SK-N-MC (cell line): Measurements from ENCODE around the gene TAF11L9.
"Not testable (repeated sequence)": the region's sequence is repeated elsewhere in the genome, so short reads cannot be mapped to it uniquely, and the experiment has no call there.

ENCODE experiments used
- DNase-seq: peaks from one replicate; pipeline ENCODE4 v3.0.0-alpha.2; 2011; ENCODE audit warnings: low read depth, low spot score
- H3K27ac ChIP-seq: fragments of 200-600 bp; sonication (generic); 2 replicates; pipeline ENCODE4 v1.5.1; 2016; ENCODE audit warnings: mixed run types
- H3K36me3 ChIP-seq: fragments of 200-600 bp; sonication (generic); 2 replicates; pipeline ENCODE4 v1.6.1; 2017; ENCODE audit warnings: antibody characterized with exemption, low read length, mixed read lengths; ENCODE audit not compliant: insufficient read depth
- H3K4me3 ChIP-seq: fragments of 200-600 bp; sonication (generic); 2 replicates; pipeline ENCODE4 v1.5.1; 2016
- H3K9ac ChIP-seq: fragments of 200-600 bp; sonication (generic); 2 replicates; pipeline ENCODE4 v1.8.0; 2017; ENCODE audit warnings: mixed run types, mixed read lengths; ENCODE audit not compliant: insufficient read length
- H3K9me3 ChIP-seq: fragments of 200-600 bp; sonication (generic); 2 replicates; pipeline ENCODE4 v1.6.1; 2017; ENCODE audit warnings: low read depth, mild to moderate bottlenecking, antibody characterized with exemption, low read length, moderate library complexity, mixed read lengths
- EZH2 ChIP-seq: fragments of 200-600 bp; sonication (generic); IDR thresholded peaks from one replicate; pipeline ENCODE4 v1.6.1; 2017; ENCODE audit warnings: antibody characterized with exemption
- FOXP2 ChIP-seq: optimal IDR thresholded peaks from 2 replicates; pipeline ENCODE3; 2011; ENCODE audit warnings: mild to moderate bottlenecking, moderate library complexity; ENCODE audit not compliant: insufficient read depth; ENCODE audit errors: extremely low read length, control extremely low read depth
- POLR2AphosphoS5 ChIP-seq: IDR thresholded peaks from 2 replicates; pipeline ENCODE4 v1.6.1; 2012; ENCODE audit warnings: mild to moderate bottlenecking, low read depth, low read length, borderline replicate concordance

The TAF11L9 gene

GRCh38 chr5:17594255-17594654 is at the start of gene TAF11L9:
TAF11L9 (minus strand) TSS chr5:17594394.
- not testable (repeated sequence) for DNase-seq, H3K27ac ChIP-seq, H3K4me3 ChIP-seq, H3K36me3 ChIP-seq, H3K9ac ChIP-seq, H3K9me3 ChIP-seq

- no peak within 1 kb of the TSS for H3K27ac ChIP-seq
These were observed 40.0 kb upstream of the TAF11L9 start, which contains the start of gene TAF11L14 for GRCh38 chr5:17634160-17634559. TAF11L14 (plus strand) TSS chr5:17634460.

GRCh38 chr5:17631788-17632187 is 37.6 kb upstream of the TAF11L9 start, which contains the start of gene TAF11L13:
TAF11L13 (plus strand) TSS chr5:17632088.
- H3K27ac ChIP-seq, H3K36me3 ChIP-seq, H3K9ac ChIP-seq, DNase-seq, H3K4me3 ChIP-seq, H3K9me3 ChIP-seq: not testable (repeated sequence)

More at GRCh38 chr5:17634160-17634559, 40.0 kb upstream of the TAF11L9 start, which contains the start of gene TAF11L14:
- no peak within 1 kb of the TSS for H3K4me3 ChIP-seq
- H3K9ac ChIP-seq: no peak within 1 kb of the TSS
- no peaks in the 10 kb centered on the region for H3K9me3 ChIP-seq
- no peaks in the 10 kb centered on the region for H3K36me3 ChIP-seq
- TF ChIP-seq EZH2: no peak
- TF ChIP-seq POLR2AphosphoS5: no peak
- TF ChIP-seq FOXP2: no peak
- no peak for DNase-seq

DNA sequence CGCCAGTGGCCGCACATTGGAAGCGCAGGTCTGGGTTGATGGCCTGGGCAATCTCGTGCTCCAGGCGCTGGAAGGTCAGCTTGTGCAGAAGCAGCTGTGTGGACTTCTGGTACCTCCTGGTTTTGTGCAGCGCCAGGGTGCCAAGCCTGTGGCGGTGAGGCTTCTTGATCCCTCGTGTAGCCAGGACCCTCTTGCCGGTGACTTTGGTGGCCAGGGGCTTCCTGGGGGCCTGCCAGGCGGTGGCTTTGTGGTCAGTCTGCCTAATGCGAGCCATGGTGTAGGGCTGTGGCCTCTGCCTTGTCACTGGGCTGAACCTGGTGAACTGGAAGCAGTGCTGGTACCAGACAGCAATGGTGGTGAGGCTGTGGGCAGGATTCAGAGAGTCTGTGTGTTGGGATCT is 31.5 kb upstream of the TAF11L9 start:
- Histone ChIP-seq H3K36me3 (no peaks in the 10 kb centered on the region), H3K9ac (no peak overlapping the region), H3K4me3 (no peak overlapping the region), H3K9me3 (no peaks in the 10 kb centered on the region), H3K27ac (no peak overlapping the region)
- TF ChIP-seq EZH2: no peak
- TF ChIP-seq POLR2AphosphoS5: no peak
- no peak for TF ChIP-seq FOXP2
- no peak for DNase-seq

DNA sequence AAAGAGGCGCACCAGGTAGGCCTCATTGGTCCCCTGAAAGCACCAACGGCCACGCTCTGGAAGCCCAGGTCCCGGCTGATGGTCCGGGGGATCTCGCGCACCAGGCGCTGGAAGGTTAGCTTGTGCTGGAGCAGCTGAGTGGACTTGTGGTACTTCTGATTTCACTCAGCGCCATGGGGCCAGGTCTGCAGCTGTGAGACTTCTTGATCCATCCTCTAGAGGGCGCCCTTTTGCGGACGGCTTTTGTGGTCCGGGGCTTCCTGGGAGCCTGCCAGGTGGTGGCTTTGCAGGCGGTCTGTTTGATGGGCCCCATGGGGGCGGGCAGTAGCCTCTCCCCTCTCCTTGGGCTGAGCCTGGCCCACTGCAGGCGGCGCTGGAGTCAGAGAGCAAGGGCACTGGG is 26.4 kb upstream of the TAF11L9 start:
- DNase-seq: no peak
- Histone ChIP-seq H3K9me3 (no peaks in the 10 kb centered on the region), H3K27ac (no peak overlapping the region), H3K36me3 (no peaks in the 10 kb centered on the region), H3K4me3 (no peak overlapping the region), H3K9ac (no peak overlapping the region)
- TF ChIP-seq POLR2AphosphoS5: no peak
- TF ChIP-seq EZH2: no peak
- TF ChIP-seq FOXP2: no peak

- no peak for DNase-seq
These were observed 25.2 kb upstream of the TAF11L9 start for GRCh38 chr5:17619354-17619753.

GRCh38 chr5:17614872-17615605 is 20.8 kb upstream of the TAF11L9 start:
- H3K4me3 ChIP-seq: no peak overlapping the region
- H3K27ac ChIP-seq: no peak overlapping the region
- no peaks in the 10 kb centered on the region for H3K9me3 ChIP-seq
- no peak overlapping the region for H3K9ac ChIP-seq
- TF ChIP-seq EZH2: no peak
- TF ChIP-seq FOXP2: no peak
- no peak for TF ChIP-seq POLR2AphosphoS5
- H3K36me3 ChIP-seq: no peaks in the 10 kb centered on the region
- no peak for DNase-seq

More at GRCh38 chr5:17619354-17619753, 25.2 kb upstream of the TAF11L9 start:
- Histone ChIP-seq H3K4me3 (no peak overlapping the region), H3K9ac (no peak overlapping the region), H3K36me3 (no peaks in the 10 kb centered on the region), H3K9me3 (no peaks in the 10 kb centered on the region), H3K27ac (no peak overlapping the region)
- no peak for TF ChIP-seq POLR2AphosphoS5
- no peak for TF ChIP-seq EZH2
- TF ChIP-seq FOXP2: no peak

GRCh38 chr5:17610092-17610491 is 15.9 kb upstream of the TAF11L9 start, which contains the start of gene TAF11L12:
TAF11L12 (plus strand) TSS chr5:17610392.
- H3K4me3 ChIP-seq, H3K36me3 ChIP-seq, H3K27ac ChIP-seq, DNase-seq, H3K9me3 ChIP-seq, H3K9ac ChIP-seq: not testable (repeated sequence)

- not testable (repeated sequence) for H3K27ac ChIP-seq, H3K9ac ChIP-seq, DNase-seq, H3K4me3 ChIP-seq, H3K9me3 ChIP-seq, H3K36me3 ChIP-seq
These were observed 13.3 kb upstream of the TAF11L9 start for GRCh38 chr5:17607461-17607860.
